ENCODE data around the gene RBM14. TPM values are rescaled to one million over a fixed set of nuclear protein-coding genes. Genes with fewer than 3 reads are reported as not detected.
A peak's percentile ranks its signal among the peaks of the same experiment; 100 is the strongest.

RBM14 gene
- total and polyA plus RNA-seq, 2 donors (not counting 1 experiment from before 2014, with no cell fraction given) = 52.4 to 244 TPM

- Histone ChIP-seq H3K9me3 (ENCODE audit: control extremely low read depth in 1 of 3, control insufficient read depth in 2 of 3, insufficient read depth in 1 of 3, low read length in 2 of 3) (no peaks in the 10 kb centered on the region), H2AFZ (ENCODE audit: insufficient read depth, low read depth, low read length, poor library complexity, severe bottlenecking) (no peak overlapping the region), H3K4me2 (replicated peaks; ENCODE audit: low read depth, low read length, poor library complexity, severe bottlenecking) (no peak overlapping the region), H3K9ac (ENCODE audit: low read length) (no peak overlapping the region), H3K4me3 (ENCODE audit: control extremely low read depth in 1 of 5, extremely low read depth in 1 of 5, insufficient read depth in 1 of 5, low read depth in 2 of 5, low read length in 4 of 5) (no peak overlapping the region), H3K79me2 (ENCODE audit: control insufficient read depth, insufficient read depth, low read length) (peaks cover 89% of the 10 kb centered on the region), H3K4me1 (ENCODE audit: control insufficient read depth in 2 of 2, insufficient read depth in 2 of 2, low read length in 2 of 2) (no peaks in the 10 kb centered on the region), H3K36me3 (replicated peaks in 1 of 2; ENCODE audit: control extremely low read depth in 1 of 2, control insufficient read depth in 1 of 2, extremely low read depth in 1 of 2, insufficient read depth in 2 of 2, low read length in 1 of 2) (peaks cover 0 to 60% of the 10 kb centered on the region in 2 experiments), H4K20me1 (ENCODE audit: control insufficient read depth, insufficient read depth, low read length, poor library complexity, severe bottlenecking) (peaks cover 52% of the 10 kb centered on the region), H3K27ac (ENCODE audit: low read length in 2 of 2) (no peak overlapping the region), H3K27me3 (replicated peaks in 1 of 4; ENCODE audit: control extremely low read depth in 1 of 4, control insufficient read depth in 3 of 4, insufficient read depth in 4 of 4, low read length in 3 of 4) (no peaks in the 10 kb centered on the region)
- TF ChIP-seq CTCF (IDR thresholded peaks at IDR 0.05) (no peak), EZH2 (IDR thresholded peaks at IDR 0.05; ENCODE audit: borderline replicate concordance, insufficient read depth, low read depth, low read length, poor library complexity, severe bottlenecking) (no peak)
- Mint-ChIP-seq H3K27me3 (no peaks in the 10 kb centered on the region), H3K4me3 (no peak overlapping the region), H3K9me3 (ENCODE audit: insufficient read depth) (no peaks in the 10 kb centered on the region), H3K4me1 (peaks cover 18% of the 10 kb centered on the region), H3K27ac (peak overlapping the region; percentile 47)
- 96% methylated on average over 6 of the region's 7 CpGs for WGBS (ENCODE audit: insufficient coverage)
- intact Hi-C loops (cut with micrococcal nuclease) = loop anchor here (10.0 kb wide), 1 partner anchor 882 kb away; no protein-coding TSS in a partner anchor
- CTCF ChIA-PET = interaction anchor here (0.6 to 2.6 kb wide), 3 partner anchors 25 to 73 kb away, joined by 3 to 11 read pairs (median 3); partner anchors contain the start of gene RBM4B
- ATAC-seq (ENCODE audit: low read depth) (no peak), DNase-seq (no peak)
- POLR2A ChIA-PET = no interaction called here
Measured at GRCh38 chr11:66652651-66653050, 36.2 kb downstream of the RBM14 start.

GRCh38 chr11:66653123-66653522, 36.7 kb downstream of the RBM14 start:
- CTCF ChIA-PET = interaction anchor here (0.6 to 2.6 kb wide), 3 partner anchors 25 to 74 kb away, joined by 3 to 11 read pairs (median 3); partner anchors contain the start of gene RBM4B

More at GRCh38 chr11:66653123-66653522, 36.7 kb downstream of the RBM14 start:
- no peaks in the 10 kb centered on the region for H3K4me1 ChIP-seq (ENCODE audit: control insufficient read depth in 2 of 2, insufficient read depth in 2 of 2, low read length in 2 of 2)
- no peak overlapping the region for H3K4me3 Mint-ChIP-seq
- peaks cover 48% of the 10 kb centered on the region for H4K20me1 ChIP-seq (ENCODE audit: control insufficient read depth, insufficient read depth, low read length, poor library complexity, severe bottlenecking)
- H3K79me2 ChIP-seq (ENCODE audit: control insufficient read depth, insufficient read depth, low read length) = peaks cover 89% of the 10 kb centered on the region
- H3K27ac Mint-ChIP-seq = peak overlapping the region; percentile 15
- ATAC-seq (ENCODE audit: low read depth) = no peak
- no peak overlapping the region for H2AFZ ChIP-seq (ENCODE audit: insufficient read depth, low read depth, low read length, poor library complexity, severe bottlenecking)
- H3K9me3 Mint-ChIP-seq (ENCODE audit: insufficient read depth) = no peaks in the 10 kb centered on the region
- no peak overlapping the region for H3K9ac ChIP-seq (ENCODE audit: low read length)
- H3K36me3 ChIP-seq (replicated peaks in 1 of 2; ENCODE audit: control extremely low read depth in 1 of 2, control insufficient read depth in 1 of 2, extremely low read depth in 1 of 2, insufficient read depth in 2 of 2, low read length in 1 of 2) = peaks cover 0 to 58% of the 10 kb centered on the region in 2 experiments
- no peak for DNase-seq
- no peak overlapping the region for H3K4me2 ChIP-seq (replicated peaks; ENCODE audit: low read depth, low read length, poor library complexity, severe bottlenecking)
- H3K27me3 ChIP-seq (replicated peaks in 1 of 4; ENCODE audit: control extremely low read depth in 1 of 4, control insufficient read depth in 3 of 4, insufficient read depth in 4 of 4, low read length in 3 of 4) = no peaks in the 10 kb centered on the region
- no peak overlapping the region for H3K27ac ChIP-seq (ENCODE audit: low read length in 2 of 2)
- no peaks in the 10 kb centered on the region for H3K9me3 ChIP-seq (ENCODE audit: control extremely low read depth in 1 of 3, control insufficient read depth in 2 of 3, insufficient read depth in 1 of 3, low read length in 2 of 3)
- intact Hi-C loops (cut with micrococcal nuclease) = loop anchor here (10.0 kb wide), 1 partner anchor 882 kb away; no protein-coding TSS in a partner anchor
- H3K4me1 Mint-ChIP-seq = peaks cover 17% of the 10 kb centered on the region
- no peak for TF ChIP-seq CTCF (IDR thresholded peaks at IDR 0.05)
- TF ChIP-seq EZH2 (IDR thresholded peaks at IDR 0.05; ENCODE audit: borderline replicate concordance, insufficient read depth, low read depth, low read length, poor library complexity, severe bottlenecking) = no peak
- no peak overlapping the region for H3K4me3 ChIP-seq (ENCODE audit: control extremely low read depth in 1 of 5, extremely low read depth in 1 of 5, insufficient read depth in 1 of 5, low read depth in 2 of 5, low read length in 4 of 5)
- POLR2A ChIA-PET = interaction anchor here (0.6 kb wide), 1 partner anchor 59 kb away, joined by 3 read pairs; no protein-coding TSS in a partner anchor
- no peaks in the 10 kb centered on the region for H3K27me3 Mint-ChIP-seq
- 100% methylated on average over 3 of the region's 6 CpGs for WGBS (ENCODE audit: insufficient coverage)

All from B cell (primary cell).